Common myeloid progenitor, CD34-positive (primary cell): ENCODE results near the gene TENM3.

Experiments used
- CTCF ChIA-PET: fragments of 350-600 bp; sonication (Branson Sonifier 250); formaldehyde crosslinking; loops from one replicate; lab custom pipeline; 2021; ENCODE audit warnings: antibody characterized with exemption; lab: Charles Lee
- POLR2A ChIA-PET: fragments of 350-600 bp; sonication (Branson Sonifier 250); formaldehyde crosslinking; loops from one replicate; lab custom pipeline; 2021; ENCODE audit warnings: antibody characterized with exemption; lab: Charles Lee
- DNase-seq, 3 donors: peaks; one replicate each; pipeline versions ENCODE4 v3.0.0 to v3.0.0-alpha.2; 2013
- H3K27ac ChIP-seq, 2 experiments: 1 replicate in 1 of 2; 2 replicates in 1 of 2; pipeline ENCODE4 v1.7.0; 2013; ENCODE audit warnings: inconsistent platforms in 2 of 2, low read length in 2 of 2, mild to moderate bottlenecking in 2 of 2, low read depth in 1 of 2, moderate library complexity in 1 of 2; ENCODE audit not compliant: severe bottlenecking in 2 of 2, insufficient read depth in 1 of 2, poor library complexity in 1 of 2
- H3K27me3 ChIP-seq, 5 experiments: replicated peaks in 2 of 5; 1 replicate in 3 of 5; 2 replicates in 2 of 5; pipeline versions ENCODE4 v1.6.1 to v1.7.0; 2013; ENCODE audit warnings: low read length in 4 of 5, mild to moderate bottlenecking in 2 of 5, moderate library complexity in 2 of 5, inconsistent platforms in 1 of 5; ENCODE audit not compliant: insufficient read depth in 5 of 5, control insufficient read depth in 4 of 5
- H3K36me3 ChIP-seq, 4 experiments: 1 replicate in 2 of 4; 2 replicates in 2 of 4; pipeline versions ENCODE4 v1.6.1 to v1.7.0; 2013; ENCODE audit warnings: low read length in 3 of 4, control low read depth in 1 of 4, mild to moderate bottlenecking in 1 of 4; ENCODE audit not compliant: control insufficient read depth in 4 of 4, insufficient read depth in 4 of 4
- H3K4me1 ChIP-seq, 4 experiments: 1 replicate in 3 of 4; 2 replicates in 1 of 4; pipeline versions ENCODE4 v1.6.1 to v1.7.1; 2013; ENCODE audit warnings: low read length in 3 of 4, mild to moderate bottlenecking in 3 of 4, control low read depth in 1 of 4, inconsistent platforms in 1 of 4, moderate library complexity in 1 of 4; ENCODE audit not compliant: control insufficient read depth in 4 of 4, insufficient read depth in 4 of 4; ENCODE audit errors: control extremely low read depth in 1 of 4
- H3K4me3 ChIP-seq, 7 experiments: 1 replicate in 4 of 7; 2 replicates in 3 of 7; pipeline versions ENCODE4 v1.5.1 to v1.7.0; 2013; ENCODE audit warnings: mild to moderate bottlenecking in 7 of 7, low read length in 6 of 7, moderate library complexity in 6 of 7, inconsistent platforms in 2 of 7, low read depth in 2 of 7, control low read depth in 1 of 7; ENCODE audit not compliant: insufficient read depth in 4 of 7, control insufficient read depth in 1 of 7; ENCODE audit errors: extremely low read depth in 1 of 7
- H3K9me3 ChIP-seq, 5 experiments: 1 replicate in 4 of 5; 2 replicates in 1 of 5; pipeline versions ENCODE4 v1.6.1 to v1.7.1; 2013; ENCODE audit warnings: low read length in 4 of 5, mild to moderate bottlenecking in 2 of 5, inconsistent platforms in 1 of 5, low read depth in 1 of 5, moderate library complexity in 1 of 5; ENCODE audit not compliant: control insufficient read depth in 4 of 5, insufficient read depth in 2 of 5; ENCODE audit errors: control extremely low read depth in 1 of 5
- WGBS: methylation state at CpG from one replicate; pipeline ENCODE4 v1.1.5; 2013; ENCODE audit not compliant: insufficient coverage; 5-methylcytosine and 5-hydroxymethylcytosine counted together

TENM3 gene

DNA sequence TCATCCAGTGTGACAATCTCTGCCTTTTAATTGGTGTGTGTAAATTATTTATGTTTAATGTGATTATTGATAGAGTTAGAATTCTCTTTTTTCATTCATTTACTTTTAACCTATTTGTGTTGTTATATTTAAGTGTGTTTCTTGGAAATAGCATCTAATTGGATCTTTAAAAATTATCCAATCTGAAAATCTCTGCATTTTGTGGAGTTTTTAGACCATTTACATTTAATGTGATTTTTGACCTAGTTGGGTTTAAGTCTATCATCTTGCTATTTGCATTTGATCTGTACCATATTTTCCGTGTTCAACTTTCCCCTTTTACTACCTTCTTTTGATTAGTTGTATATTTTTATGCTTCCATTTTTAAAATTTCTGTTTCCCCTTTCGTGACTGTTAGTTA lies 71.3 kb downstream of the TENM3 start:
- no CpG with 5 or more reads among the region's 2 CpGs for WGBS
- peaks cover 0 to 8% (median 2%) of the 10 kb centered on the region in 5 experiments for H3K9me3 ChIP-seq
- H3K4me1 ChIP-seq = no peaks in the 10 kb centered on the region
- H3K27ac ChIP-seq = no peak overlapping the region
- POLR2A ChIA-PET = no interaction called here
- H3K4me3 ChIP-seq = no peak overlapping the region
- no peaks in the 10 kb centered on the region for H3K36me3 ChIP-seq
- no peaks in the 10 kb centered on the region for H3K27me3 ChIP-seq
- CTCF ChIA-PET = no interaction called here
- no peak for DNase-seq

DNA sequence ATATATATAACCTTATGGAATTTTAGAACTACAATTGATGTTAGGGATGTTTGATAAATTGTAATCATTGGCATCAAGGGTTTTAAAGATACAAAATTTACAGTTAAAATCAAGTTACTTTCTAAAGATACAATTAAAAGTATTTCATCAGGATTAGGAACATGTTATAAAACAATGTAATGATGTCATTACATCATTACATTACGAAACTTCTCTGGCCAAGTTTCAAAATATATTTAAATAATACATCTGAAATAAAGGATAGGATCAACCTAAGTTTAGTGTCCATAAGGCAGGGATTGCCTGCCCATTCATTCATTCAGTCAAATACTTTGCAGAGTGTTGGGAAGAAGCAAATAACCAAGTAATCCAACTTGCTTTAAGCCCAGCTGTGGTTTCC lies 75.1 kb downstream of the TENM3 start:
- H3K4me3 ChIP-seq = no peak overlapping the region
- H3K9me3 ChIP-seq = peaks cover 0 to 8% (median 2%) of the 10 kb centered on the region in 5 experiments
- WGBS = no CpG with 5 or more reads among the region's 1 CpG
- H3K4me1 ChIP-seq = no peaks in the 10 kb centered on the region
- POLR2A ChIA-PET = no interaction called here
- no peak overlapping the region for H3K27ac ChIP-seq
- no peaks in the 10 kb centered on the region for H3K36me3 ChIP-seq
- CTCF ChIA-PET = no interaction called here
- DNase-seq = no peak
- no peaks in the 10 kb centered on the region for H3K27me3 ChIP-seq

DNA sequence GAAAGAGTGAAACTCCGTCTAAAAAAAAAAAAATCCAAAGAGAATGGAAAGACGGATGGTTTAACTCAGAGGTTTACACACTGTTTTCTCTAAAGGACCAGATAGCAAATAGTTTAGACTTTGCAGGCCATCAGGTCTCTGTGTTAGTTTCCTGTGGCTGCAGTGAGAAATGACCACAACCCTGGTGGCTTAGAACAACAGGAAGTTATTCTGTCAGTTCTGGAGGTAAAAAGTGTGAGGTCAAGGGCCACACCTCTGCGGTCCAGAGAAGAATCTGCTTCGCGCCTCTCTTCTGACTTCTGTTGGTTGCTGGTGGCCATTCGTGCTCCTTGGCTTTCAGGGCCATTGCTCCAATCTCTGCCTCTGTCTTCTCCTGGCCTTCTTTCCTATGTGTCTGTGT lies 76.9 kb downstream of the TENM3 start:
- WGBS = 86% methylated on average over 6 of the region's 6 CpGs
- H3K27ac ChIP-seq = no peak overlapping the region
- no peak overlapping the region for H3K4me3 ChIP-seq
- ChIA-PET POLR2A (no interaction called here), CTCF (no interaction called here)
- no peaks in the 10 kb centered on the region for H3K27me3 ChIP-seq
- DNase-seq = no peak
- H3K36me3 ChIP-seq = no peaks in the 10 kb centered on the region
- H3K4me1 ChIP-seq = no peaks in the 10 kb centered on the region
- peaks cover 0 to 6% (median 2%) of the 10 kb centered on the region in 5 experiments for H3K9me3 ChIP-seq

DNA sequence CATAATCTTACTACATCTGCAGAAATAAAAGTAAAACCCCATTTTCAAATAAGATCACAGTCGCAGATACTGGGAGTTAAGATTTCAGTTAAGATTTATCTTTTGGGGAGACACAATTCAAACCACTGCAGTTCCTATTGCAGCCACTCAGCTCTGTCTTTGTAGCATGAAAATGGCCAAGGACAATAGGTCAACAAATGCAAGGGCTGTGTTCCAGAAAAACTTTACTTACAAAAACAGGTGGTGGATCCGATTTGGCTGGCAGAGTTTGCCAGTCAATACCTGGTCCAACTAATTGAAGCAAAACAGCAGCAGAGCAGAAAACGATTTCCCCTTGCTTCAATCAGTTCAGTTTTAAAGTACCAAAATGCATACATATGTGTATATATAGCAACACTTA lies 77.4 kb downstream of the TENM3 start:
- no peaks in the 10 kb centered on the region for H3K36me3 ChIP-seq
- no peaks in the 10 kb centered on the region for H3K4me1 ChIP-seq
- H3K4me3 ChIP-seq = no peak overlapping the region
- 100% methylated on average over 2 of the region's 3 CpGs for WGBS
- CTCF ChIA-PET = no interaction called here
- peaks cover 0 to 6% (median 2%) of the 10 kb centered on the region in 5 experiments for H3K9me3 ChIP-seq
- H3K27ac ChIP-seq = no peak overlapping the region
- no peaks in the 10 kb centered on the region for H3K27me3 ChIP-seq
- DNase-seq = no peak
- POLR2A ChIA-PET = no interaction called here

DNA sequence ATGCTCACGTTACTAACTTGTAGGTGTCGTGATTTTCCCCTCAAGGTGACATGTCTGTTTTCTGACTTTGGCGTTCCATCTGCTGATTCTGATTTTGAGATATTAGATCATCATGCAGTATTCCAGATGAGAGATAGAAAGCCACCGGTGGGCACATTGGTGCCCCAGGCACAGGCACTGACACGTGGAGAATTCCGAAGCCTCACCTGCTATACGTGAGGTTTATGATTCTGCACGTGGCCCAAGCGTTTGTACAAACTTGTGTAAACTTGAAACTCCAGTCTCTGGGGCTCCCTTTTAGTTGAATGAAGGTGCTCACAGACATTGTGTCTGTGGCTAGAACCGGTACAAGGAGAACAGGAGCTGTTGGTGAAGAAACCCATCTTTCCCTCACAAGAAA lies 81.1 kb downstream of the TENM3 start:
- CTCF ChIA-PET = no interaction called here
- no peak for DNase-seq
- no peak overlapping the region for H3K4me3 ChIP-seq

DNA sequence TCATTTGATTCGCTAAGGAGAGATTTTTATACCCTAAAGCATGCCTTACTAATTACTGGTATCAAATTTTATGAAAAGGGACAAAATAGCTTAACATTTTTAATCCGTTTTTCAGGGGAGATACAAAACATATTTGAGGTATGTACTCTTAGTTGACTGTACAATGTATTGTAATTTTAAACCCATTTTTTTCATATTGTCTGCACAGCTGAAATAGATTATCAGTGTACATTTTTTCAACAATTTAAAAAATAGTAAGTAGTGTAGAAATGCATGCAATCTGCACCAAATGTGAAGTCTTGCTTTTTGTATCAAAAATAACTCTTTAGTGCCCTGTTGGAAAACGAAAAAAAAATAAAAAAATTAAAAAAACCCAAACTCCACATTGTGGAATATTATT lies 82.2 kb downstream of the TENM3 start:
- H3K27me3 ChIP-seq = no peaks in the 10 kb centered on the region
- no peaks in the 10 kb centered on the region for H3K36me3 ChIP-seq
- WGBS = no CpG with 5 or more reads among the region's 3 CpGs
- no peak overlapping the region for H3K4me3 ChIP-seq
- H3K27ac ChIP-seq = no peak overlapping the region
- no peaks in the 10 kb centered on the region for H3K9me3 ChIP-seq
- ChIA-PET POLR2A (no interaction called here), CTCF (no interaction called here)
- DNase-seq = no peak
- no peaks in the 10 kb centered on the region for H3K4me1 ChIP-seq

More for the DNA sequence above, 81.1 kb downstream of the TENM3 start:
- Histone ChIP-seq H3K27me3 (no peaks in the 10 kb centered on the region), H3K4me1 (no peaks in the 10 kb centered on the region), H3K27ac (no peak overlapping the region), H3K9me3 (no peaks in the 10 kb centered on the region), H3K36me3 (no peaks in the 10 kb centered on the region)
- 97% methylated on average over 10 of the region's 10 CpGs for WGBS
- POLR2A ChIA-PET = no interaction called here

- H3K36me3 ChIP-seq = no peaks in the 10 kb centered on the region
- no peak overlapping the region for H3K4me3 ChIP-seq
- H3K27me3 ChIP-seq = no peaks in the 10 kb centered on the region
- ChIA-PET POLR2A (no interaction called here), CTCF (no interaction called here)
- WGBS = 95% methylated on average over 16 of the region's 16 CpGs
- no peak for DNase-seq
- H3K4me1 ChIP-seq = no peaks in the 10 kb centered on the region
- no peak overlapping the region for H3K27ac ChIP-seq
- H3K9me3 ChIP-seq = no peaks in the 10 kb centered on the region
Observed at GRCh38 chr4:182325848-182326255, 82.7 kb downstream of the TENM3 start.
